KOPT-K1 (cell line): ENCODE results near the gene DOK3.

ENCODE experiments used
- H3K27ac ChIP-seq: fragments of 200-600 bp; sonication (generic); 2 replicates; pipeline ENCODE4 v1.5.1; 2016; ENCODE audit warnings: antibody characterized with exemption, mild to moderate bottlenecking, low read depth, low read length; ENCODE audit not compliant: poor library complexity, severe bottlenecking
- H3K36me3 ChIP-seq: fragments of 200-600 bp; sonication (generic); 2 replicates; pipeline ENCODE4 v1.5.1; 2017; ENCODE audit warnings: antibody characterized with exemption, mild to moderate bottlenecking, low read length, moderate library complexity; ENCODE audit not compliant: insufficient read depth
- H3K9me3 ChIP-seq: fragments of 200-600 bp; sonication (generic); 2 replicates; pipeline ENCODE4 v1.5.1; 2017; ENCODE audit warnings: antibody characterized with exemption, low read length, mild to moderate bottlenecking; ENCODE audit not compliant: insufficient read depth, poor library complexity, severe bottlenecking

Gene DOK3

DNA sequence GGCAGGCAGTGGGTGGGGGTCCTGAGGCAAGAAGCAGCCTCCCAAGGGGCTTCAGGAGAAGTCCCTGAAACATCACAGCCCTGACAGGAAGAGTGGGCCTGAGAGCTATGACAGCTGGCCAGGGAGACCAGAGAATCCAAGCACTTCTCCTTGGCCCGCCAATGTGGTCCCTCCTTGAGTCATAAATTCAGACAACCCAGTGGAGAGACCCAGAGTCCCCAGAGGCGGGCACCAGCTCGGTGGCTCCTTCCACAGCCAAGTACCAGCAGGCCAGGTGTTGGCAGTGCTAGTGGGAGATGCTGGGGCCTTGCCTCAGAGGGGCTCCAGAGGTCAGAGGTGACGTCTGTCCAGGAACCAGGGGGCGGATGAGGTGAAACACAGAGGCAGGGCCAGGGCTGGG is 1.6 kb upstream of the DOK3 start:
- no peak overlapping the region for H3K27ac ChIP-seq
- H3K36me3 ChIP-seq = peaks cover 79% of the 10 kb centered on the region
- no peaks in the 10 kb centered on the region for H3K9me3 ChIP-seq

GRCh38 chr5:177510567-177511053 is 984 bp upstream of the DOK3 start:
- Histone ChIP-seq H3K9me3 (no peaks in the 10 kb centered on the region), H3K27ac (no peak overlapping the region), H3K36me3 (peaks cover 75% of the 10 kb centered on the region)

GRCh38 chr5:177509991-177510566 is 453 bp upstream of the DOK3 start:
- Histone ChIP-seq H3K27ac (no peak overlapping the region), H3K36me3 (peaks cover 70% of the 10 kb centered on the region), H3K9me3 (no peaks in the 10 kb centered on the region)

GRCh38 chr5:177508837-177509236 is 789 bp downstream of the DOK3 start:
- Histone ChIP-seq H3K36me3 (peaks cover 57% of the 10 kb centered on the region), H3K27ac (no peak overlapping the region)

GRCh38 chr5:177508221-177508611 is 1.4 kb downstream of the DOK3 start:
- H3K27ac ChIP-seq = no peak overlapping the region
- no peaks in the 10 kb centered on the region for H3K9me3 ChIP-seq
- peaks cover 51% of the 10 kb centered on the region for H3K36me3 ChIP-seq

More at GRCh38 chr5:177508837-177509236, 789 bp downstream of the DOK3 start:
- no peaks in the 10 kb centered on the region for H3K9me3 ChIP-seq

GRCh38 chr5:177507596-177508220 is 1.9 kb downstream of the DOK3 start:
- peaks cover 46% of the 10 kb centered on the region for H3K36me3 ChIP-seq
- H3K27ac ChIP-seq = no peak overlapping the region
- H3K9me3 ChIP-seq = no peaks in the 10 kb centered on the region

- H3K27ac ChIP-seq = no peak overlapping the region
- no peaks in the 10 kb centered on the region for H3K9me3 ChIP-seq
- H3K36me3 ChIP-seq = peaks cover 40% of the 10 kb centered on the region
These were observed 2.5 kb downstream of the DOK3 start for GRCh38 chr5:177507165-177507564.

DNA sequence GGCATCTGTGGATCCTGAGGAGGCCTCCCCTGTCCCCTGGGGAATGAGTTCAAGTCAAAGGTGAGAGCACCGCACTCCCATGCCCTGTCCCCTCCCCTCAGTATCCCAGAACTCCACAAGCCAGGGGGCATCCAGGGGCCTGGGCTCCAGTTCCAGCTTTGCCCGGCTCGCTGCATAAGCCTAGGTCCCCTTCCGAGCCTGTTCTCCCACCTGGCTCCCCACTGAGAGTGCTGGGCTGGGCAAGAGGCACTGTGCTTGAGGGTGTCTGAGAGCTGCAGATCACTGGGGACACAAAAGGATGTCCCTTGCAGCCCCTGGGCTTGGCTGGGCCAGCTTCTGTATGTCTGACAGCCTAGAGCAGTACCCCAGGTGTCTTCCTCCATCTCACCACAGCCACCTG is 4.6 kb downstream of the DOK3 start:
- no peaks in the 10 kb centered on the region for H3K9me3 ChIP-seq
- no peak overlapping the region for H3K27ac ChIP-seq
- peaks cover 20% of the 10 kb centered on the region; the same call in 1 of the 2 replicates for H3K36me3 ChIP-seq

DNA sequence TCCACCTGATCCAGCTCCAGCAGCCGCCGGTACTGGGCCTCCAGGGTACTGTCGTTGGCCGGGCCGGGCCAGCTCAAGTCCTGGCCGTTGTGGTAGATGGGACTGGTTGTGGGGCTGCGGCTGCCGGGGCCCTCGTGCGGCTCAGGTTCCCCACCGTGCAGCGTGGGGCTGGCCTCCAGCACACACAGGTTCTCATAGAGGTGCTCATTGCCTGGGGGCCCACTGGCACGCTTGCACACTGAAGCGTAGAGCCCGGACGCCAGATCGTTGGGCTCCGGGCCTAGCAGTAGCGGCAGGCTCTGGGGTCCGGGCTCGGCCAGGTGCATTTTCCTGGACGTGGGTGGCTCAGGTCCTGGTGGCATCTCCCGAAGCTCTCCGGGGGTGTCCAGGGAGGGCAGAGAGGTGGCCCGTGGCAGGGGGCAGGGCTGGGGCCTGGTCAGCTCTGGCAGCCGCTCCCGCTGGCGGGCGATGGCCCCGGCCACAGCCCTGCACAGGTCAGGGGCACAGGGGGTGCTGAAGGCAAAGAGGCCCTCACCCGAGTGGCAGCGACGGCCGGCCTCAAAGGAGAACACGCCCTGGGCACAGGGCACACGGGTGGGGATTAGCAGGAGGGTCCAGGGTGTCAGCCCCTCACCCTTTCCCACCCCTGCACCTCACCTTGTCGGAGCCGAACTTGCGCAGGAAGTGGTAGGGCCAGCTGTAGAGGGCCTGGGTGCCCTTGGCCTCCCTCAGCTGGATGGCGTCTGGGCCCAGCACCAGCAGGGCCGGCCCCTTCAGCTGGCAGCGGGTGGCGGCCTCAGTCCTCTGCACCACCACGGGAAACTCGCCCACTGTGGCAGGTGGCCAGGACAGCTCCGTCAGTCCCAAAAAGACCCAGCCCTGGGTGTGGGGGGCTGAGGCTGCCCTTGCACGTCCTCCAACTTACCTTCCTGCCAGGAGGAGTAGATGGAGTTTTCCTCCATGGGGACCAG is 5.3 kb downstream of the DOK3 start:
- H3K9me3 ChIP-seq = no peaks in the 10 kb centered on the region
- peaks cover 13% of the 10 kb centered on the region; the same call in 1 of the 2 replicates for H3K36me3 ChIP-seq
- no peak overlapping the region for H3K27ac ChIP-seq

GRCh38 chr5:177503351-177504085 is 6.1 kb downstream of the DOK3 start:
- Histone ChIP-seq H3K27ac (no peak overlapping the region), H3K9me3 (no peaks in the 10 kb centered on the region), H3K36me3 (peaks cover 8% of the 10 kb centered on the region; the same call in 1 of the 2 replicates)

- Histone ChIP-seq H3K9me3 (no peaks in the 10 kb centered on the region), H3K36me3 (peaks cover 3% of the 10 kb centered on the region; the same call in 1 of the 2 replicates), H3K27ac (no peak overlapping the region)
These were observed 6.7 kb downstream of the DOK3 start for GRCh38 chr5:177502886-177503285.

DNA sequence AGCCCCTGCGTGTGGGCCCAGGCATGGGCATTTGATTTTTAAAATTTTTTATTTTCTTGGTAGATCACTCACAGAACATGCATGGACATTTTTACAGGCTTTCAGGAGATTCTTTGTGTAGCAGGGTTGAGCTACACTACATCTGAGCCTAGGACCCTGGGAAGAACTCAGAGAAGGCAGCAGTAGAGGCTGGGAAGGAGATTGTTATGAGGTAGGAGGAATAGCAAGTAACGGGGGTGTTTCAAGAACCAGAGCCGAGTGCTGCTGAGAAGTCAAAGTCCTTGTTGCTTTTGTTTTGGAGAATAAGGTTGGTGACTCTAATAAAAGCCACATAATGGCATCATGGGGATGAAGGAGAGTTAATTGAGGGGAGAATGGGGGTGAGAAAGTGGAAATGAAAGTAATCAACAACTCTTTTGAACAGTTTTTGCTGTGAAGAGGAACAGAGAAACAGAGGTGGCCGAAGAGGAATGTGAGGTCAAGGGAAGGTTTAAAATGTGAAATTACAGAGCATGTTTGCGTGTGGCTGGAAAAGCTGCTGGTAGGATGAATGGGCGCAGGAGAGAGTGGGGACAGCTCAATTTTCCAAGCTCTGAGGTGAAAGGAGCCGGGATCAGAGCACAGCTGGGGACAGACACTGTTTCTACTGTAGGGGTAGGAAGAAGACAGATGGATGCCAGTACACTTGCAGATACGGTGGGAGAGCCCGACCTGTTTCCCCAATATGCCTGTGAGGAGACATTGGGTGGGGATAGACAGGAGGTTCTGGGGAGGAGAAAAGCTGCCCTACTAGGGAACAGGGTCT is 7.5 kb downstream of the DOK3 start:
- Histone ChIP-seq H3K27ac (no peak overlapping the region), H3K9me3 (no peaks in the 10 kb centered on the region), H3K36me3 (no peaks in the 10 kb centered on the region; the same call in 1 of the 2 replicates)

DNA sequence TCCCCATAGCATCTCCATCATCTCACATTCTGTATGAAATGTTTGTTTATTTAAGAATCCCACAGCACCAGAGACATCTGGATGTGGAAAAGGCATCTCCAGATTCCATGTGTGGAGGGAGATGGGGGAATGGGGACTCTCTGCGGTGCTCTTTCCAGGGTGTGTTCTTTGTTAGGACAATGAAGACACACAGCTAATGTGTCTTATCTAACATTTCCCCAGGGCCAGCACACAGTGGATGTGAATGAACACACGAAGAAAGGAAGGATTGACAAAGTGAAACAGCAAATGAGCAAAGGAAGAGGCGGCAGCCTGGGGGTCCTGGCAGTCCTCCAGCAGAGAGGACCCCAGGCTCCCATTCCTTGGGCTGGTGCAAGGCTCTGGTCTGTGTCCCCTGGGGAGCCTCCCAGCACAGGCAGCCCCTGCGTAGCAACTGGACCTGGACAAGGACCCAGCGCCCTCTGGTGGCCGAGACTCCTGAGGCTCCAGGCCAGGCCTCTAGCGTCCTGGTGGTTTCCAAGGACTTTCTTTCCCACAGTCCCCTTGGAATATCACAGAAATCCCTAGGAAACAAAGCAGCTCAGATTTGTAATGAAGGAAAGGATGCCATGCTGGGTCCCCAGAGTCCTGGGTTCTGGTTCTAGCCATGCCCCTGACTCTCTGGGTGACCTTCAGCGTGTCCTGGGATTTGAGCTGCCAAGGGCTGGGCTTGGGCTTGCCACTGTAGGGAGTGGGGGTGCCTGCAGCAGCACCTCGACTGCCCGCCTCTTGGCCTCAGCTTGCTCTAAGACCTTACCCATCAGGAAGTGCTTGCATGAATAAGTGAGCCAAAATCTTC is 8.7 kb downstream of the DOK3 start:
- Histone ChIP-seq H3K9me3 (no peaks in the 10 kb centered on the region), H3K36me3 (no peaks in the 10 kb centered on the region; the same call in 1 of the 2 replicates), H3K27ac (no peak overlapping the region)
